NK-92 treated with Interleukin-12 subunit alpha and Interleukin-12 subunit beta, amount 100 ng/mL, for 24 hours (cell line): ENCODE measurements around the gene KCNQ5.
"Not testable (repeated sequence)": the region's sequence is repeated elsewhere in the genome, so short reads cannot be mapped to it uniquely, and the experiment has no call there.

Source experiments
- DNase-seq: peaks from one replicate; lab custom pipeline; 2025; lab: John Stamatoyannopoulos, UW

KCNQ5 gene

GRCh38 chr6:72952808-72953630 lies 331.2 kb downstream of the KCNQ5 start:
- no peak for DNase-seq

- DNase-seq: no peak
Observed at GRCh38 chr6:72953971-72954381, 332.1 kb downstream of the KCNQ5 start.

- DNase-seq: no peak
Observed at GRCh38 chr6:72954716-72955115, 332.9 kb downstream of the KCNQ5 start.

- DNase-seq: no peak
Observed at GRCh38 chr6:72955666-72956065, 333.8 kb downstream of the KCNQ5 start.

GRCh38 chr6:72956272-72956671 lies 334.4 kb downstream of the KCNQ5 start:
- no peak for DNase-seq

GRCh38 chr6:72959821-72960220 lies 338.0 kb downstream of the KCNQ5 start:
- no peak for DNase-seq

GRCh38 chr6:72963946-72964345 lies 342.1 kb downstream of the KCNQ5 start:
- no peak for DNase-seq

GRCh38 chr6:72966628-72967280 lies 344.9 kb downstream of the KCNQ5 start:
- no peak for DNase-seq

GRCh38 chr6:72967329-72967728 lies 345.5 kb downstream of the KCNQ5 start:
- no peak for DNase-seq

GRCh38 chr6:72968704-72969103 lies 346.8 kb downstream of the KCNQ5 start:
- DNase-seq: no peak

- DNase-seq: no peak
Observed at GRCh38 chr6:72969666-72970065, 347.8 kb downstream of the KCNQ5 start.

GRCh38 chr6:72972579-72972978 lies 350.7 kb downstream of the KCNQ5 start:
- no peak for DNase-seq

- DNase-seq: no peak
Observed at GRCh38 chr6:72974276-72974675, 352.4 kb downstream of the KCNQ5 start.

GRCh38 chr6:72975352-72975752 lies 353.5 kb downstream of the KCNQ5 start:
- DNase-seq: no peak

GRCh38 chr6:72976484-72976883 lies 354.6 kb downstream of the KCNQ5 start:
- DNase-seq: no peak

GRCh38 chr6:72977114-72977513 lies 355.2 kb downstream of the KCNQ5 start:
- DNase-seq: no peak

GRCh38 chr6:72978808-72979207 lies 356.9 kb downstream of the KCNQ5 start:
- DNase-seq: not testable (repeated sequence)

GRCh38 chr6:72984189-72984831 lies 362.4 kb downstream of the KCNQ5 start:
- DNase-seq: not testable (repeated sequence)

GRCh38 chr6:72984981-72985665 lies 363.3 kb downstream of the KCNQ5 start:
- DNase-seq: no peak

GRCh38 chr6:72987301-72987700 lies 365.4 kb downstream of the KCNQ5 start:
- DNase-seq: no peak

GRCh38 chr6:72999995-73000394 lies 378.1 kb downstream of the KCNQ5 start:
- DNase-seq: no peak

GRCh38 chr6:73000460-73000859 lies 378.6 kb downstream of the KCNQ5 start:
- no peak for DNase-seq
